ENCODE results near the gene ST7L. TPM values are rescaled to one million over a fixed set of nuclear protein-coding genes. Genes with fewer than 3 reads are reported as not detected.

The ST7L gene
- total RNA-seq = 10.8 and 17.5 TPM in 2 replicates

GRCh38 chr1:112618721-112619517, at the start of gene ST7L:
Gene ST7L, minus strand, starts transcription at chr1:112619141. Its CDS starts 28 bp downstream, at chr1:112619113.

GRCh38 chr1:112619518-112620376, 806 bp upstream of the ST7L start, which contains the start of gene CAPZA1:
Gene CAPZA1, plus strand, starts transcription at chr1:112619832. Its CDS starts 13 bp downstream, at chr1:112619845.

DNA sequence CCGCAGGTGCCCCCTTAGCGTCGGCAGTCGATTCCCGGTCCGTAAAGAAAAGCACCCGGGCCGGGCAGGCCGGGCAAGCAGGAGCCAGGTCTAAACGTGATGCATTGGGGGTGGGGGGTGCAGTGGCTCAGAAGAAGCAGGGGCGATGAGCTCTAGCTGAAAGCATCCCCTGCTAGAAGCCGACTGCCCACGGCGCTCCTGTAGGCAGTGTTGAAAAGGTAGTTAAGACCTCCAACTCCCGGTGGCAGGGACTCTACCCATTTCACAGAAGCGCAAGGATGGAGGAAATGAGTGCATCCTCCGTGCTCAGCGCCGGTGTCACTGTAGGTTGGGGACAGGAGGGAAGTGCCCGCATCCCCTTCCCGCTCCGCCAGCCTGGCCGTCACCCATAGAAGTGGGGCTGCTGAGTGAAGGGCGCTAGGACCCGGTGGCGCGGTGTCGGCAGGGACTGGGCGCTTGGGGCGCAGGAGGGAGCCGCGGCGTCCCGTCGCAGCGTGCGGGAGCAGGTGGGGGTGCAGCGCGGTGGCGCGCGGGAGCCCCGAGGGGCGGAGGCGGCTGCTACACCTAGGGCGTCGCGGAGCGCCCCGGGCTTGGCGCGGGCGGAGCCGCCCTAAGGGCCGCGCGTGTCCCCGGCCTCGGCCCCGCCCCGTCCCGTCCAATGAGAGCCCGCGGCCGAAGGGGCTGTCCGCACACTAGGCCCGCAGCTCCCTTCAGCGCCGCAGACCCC, 110.5 kb downstream of the ST7L start, which contains the start of gene WNT2B:
Gene WNT2B, plus strand, starts transcription at position 688 of the 727 bp plus-strand sequence. CDS start 298 bp downstream, outside the sequence.

Other genes starting within 250 kb of the ST7L start
- 12.6 and 19.2 TPM in 2 replicates for gene CTTNBP2NL, start 222.9 kb downstream of the ST7L start, total RNA-seq
- 3.2 and 9.9 TPM in 2 replicates for gene WNT2B, start 110.2 kb downstream of the ST7L start, total RNA-seq
- gene CAPZA1, start 691 bp upstream of the ST7L start, total RNA-seq = 270 and 287 TPM in 2 replicates
- 49.7 and 66.3 TPM in 2 replicates for gene MOV10, start 55.5 kb upstream of the ST7L start, total RNA-seq
- gene RHOC, start 88.0 kb upstream of the ST7L start, total RNA-seq = 506 and 567 TPM in 2 replicates
- gene PPM1J, start 96.2 kb upstream of the ST7L start, total RNA-seq = 1.3 and 1.5 TPM in 2 replicates